ENCODE results near the gene SRGAP1.

The SRGAP1 gene

GRCh38 chr12:64137117-64137516, 292.6 kb downstream of the SRGAP1 start:
- Histone ChIP-seq H3K18ac (ENCODE audit: low read length) (no peak overlapping the region), H3K79me1 (ENCODE audit: low read depth, low read length) (no peaks in the 10 kb centered on the region), H2AFZ (ENCODE audit: low read length) (no peak overlapping the region), H3K27ac (replicated peaks; ENCODE audit: low read length) (no peak overlapping the region), H2BK12ac (ENCODE audit: low read length) (no peak overlapping the region), H3K9me3 (replicated peaks in 1 of 2; ENCODE audit: control insufficient read depth in 2 of 2, insufficient read depth in 1 of 2, low read depth in 1 of 2, low read length in 2 of 2) (peaks cover 0 to 19% of the 10 kb centered on the region in 2 donors), H3K36me3 (replicated peaks in 1 of 2; ENCODE audit: control insufficient read depth in 2 of 2, insufficient read depth in 2 of 2, low read length in 2 of 2) (peaks cover 0 to 60% of the 10 kb centered on the region in 2 donors), H3K14ac (ENCODE audit: low read length) (no peak overlapping the region), H3K4ac (ENCODE audit: low read length) (no peak overlapping the region), H4K91ac (ENCODE audit: low read depth, low read length, poor library complexity) (no peak overlapping the region), H3K9ac (ENCODE audit: low read depth, low read length, poor library complexity) (no peak overlapping the region), H2BK15ac (ENCODE audit: low read length) (no peak overlapping the region), H4K8ac (ENCODE audit: low read depth, low read length) (no peak overlapping the region), H2BK120ac (ENCODE audit: low read depth, low read length) (no peak overlapping the region), H2AK5ac (ENCODE audit: low read depth, low read length) (no peak overlapping the region), H3K4me3 (ENCODE audit: low read length in 2 of 2) (no peak overlapping the region), H3K4me1 (ENCODE audit: control insufficient read depth in 2 of 2, insufficient read depth in 1 of 2, low read depth in 1 of 2, low read length in 2 of 2) (no peaks in the 10 kb centered on the region), H3K4me2 (ENCODE audit: insufficient read depth, low read length, poor library complexity, severe bottlenecking) (no peak overlapping the region), H2BK5ac (ENCODE audit: low read length) (no peak overlapping the region), H3K27me3 (ENCODE audit: control insufficient read depth in 3 of 3, insufficient read depth in 3 of 3, low read depth in 1 of 3, low read length in 3 of 3) (no peaks in the 10 kb centered on the region), H3K23ac (ENCODE audit: low read depth, low read length, poor library complexity) (no peak overlapping the region)
- DNase-seq (ENCODE audit: low spot score), result no peak
- whole genome bisulfite sequencing, 2 donors (ENCODE audit: extremely low coverage in 2 of 2, insufficient read length in 2 of 2, insufficient replicate concordance in 1 of 2), result no CpG with 5 or more reads among the region's 6 CpGs

GRCh38 chr12:64139021-64139420, 294.5 kb downstream of the SRGAP1 start:
- no peaks in the 10 kb centered on the region for H3K79me1 ChIP-seq (ENCODE audit: low read depth, low read length)
- no peak overlapping the region for H3K9ac ChIP-seq (ENCODE audit: low read depth, low read length, poor library complexity)
- H3K4me2 ChIP-seq (ENCODE audit: insufficient read depth, low read length, poor library complexity, severe bottlenecking), result no peak overlapping the region
- no peak overlapping the region for H3K14ac ChIP-seq (ENCODE audit: low read length)
- no peak overlapping the region for H3K27ac ChIP-seq (replicated peaks; ENCODE audit: low read length)
- no peak overlapping the region for H3K18ac ChIP-seq (ENCODE audit: low read length)
- H2BK12ac ChIP-seq (ENCODE audit: low read length), result no peak overlapping the region
- H4K8ac ChIP-seq (ENCODE audit: low read depth, low read length), result no peak overlapping the region
- H3K4ac ChIP-seq (ENCODE audit: low read length), result no peak overlapping the region
- H2BK120ac ChIP-seq (ENCODE audit: low read depth, low read length), result no peak overlapping the region
- no peak for DNase-seq (ENCODE audit: low spot score)
- peaks cover 4 to 67% of the 10 kb centered on the region in 2 donors for H3K36me3 ChIP-seq (replicated peaks in 1 of 2; ENCODE audit: control insufficient read depth in 2 of 2, insufficient read depth in 2 of 2, low read length in 2 of 2)
- no peak overlapping the region for H3K4me3 ChIP-seq (ENCODE audit: low read length in 2 of 2)
- H2BK5ac ChIP-seq (ENCODE audit: low read length), result no peak overlapping the region
- no CpG with 5 or more reads among the region's 1 CpG for WGBS, 2 donors (ENCODE audit: extremely low coverage in 2 of 2, insufficient read length in 2 of 2, insufficient replicate concordance in 1 of 2)
- H2AK5ac ChIP-seq (ENCODE audit: low read depth, low read length), result no peak overlapping the region
- H3K4me1 ChIP-seq (ENCODE audit: control insufficient read depth in 2 of 2, insufficient read depth in 1 of 2, low read depth in 1 of 2, low read length in 2 of 2), result no peaks in the 10 kb centered on the region
- H2BK15ac ChIP-seq (ENCODE audit: low read length), result no peak overlapping the region
- no peak overlapping the region for H2AFZ ChIP-seq (ENCODE audit: low read length)
- no peak overlapping the region for H4K91ac ChIP-seq (ENCODE audit: low read depth, low read length, poor library complexity)
- H3K9me3 ChIP-seq (replicated peaks in 1 of 2; ENCODE audit: control insufficient read depth in 2 of 2, insufficient read depth in 1 of 2, low read depth in 1 of 2, low read length in 2 of 2), result peaks cover 0 to 8% of the 10 kb centered on the region in 2 donors
- H3K27me3 ChIP-seq (ENCODE audit: control insufficient read depth in 3 of 3, insufficient read depth in 3 of 3, low read depth in 1 of 3, low read length in 3 of 3), result no peaks in the 10 kb centered on the region
- H3K23ac ChIP-seq (ENCODE audit: low read depth, low read length, poor library complexity), result no peak overlapping the region

GRCh38 chr12:64142382-64142781, 297.9 kb downstream of the SRGAP1 start:
- Histone ChIP-seq H3K4me3 (ENCODE audit: low read length in 2 of 2) (no peak overlapping the region), H2AK5ac (ENCODE audit: low read depth, low read length) (no peak overlapping the region), H3K9me3 (replicated peaks in 1 of 2; ENCODE audit: control insufficient read depth in 2 of 2, insufficient read depth in 1 of 2, low read depth in 1 of 2, low read length in 2 of 2) (peaks cover 0 to 4% of the 10 kb centered on the region in 2 donors), H3K4me2 (ENCODE audit: insufficient read depth, low read length, poor library complexity, severe bottlenecking) (no peak overlapping the region), H2AFZ (ENCODE audit: low read length) (no peak overlapping the region), H3K18ac (ENCODE audit: low read length) (no peak overlapping the region), H3K9ac (ENCODE audit: low read depth, low read length, poor library complexity) (no peak overlapping the region), H3K4me1 (ENCODE audit: control insufficient read depth in 2 of 2, insufficient read depth in 1 of 2, low read depth in 1 of 2, low read length in 2 of 2) (peaks cover 0 to 2% of the 10 kb centered on the region in 2 donors), H3K14ac (ENCODE audit: low read length) (no peak overlapping the region), H3K23ac (ENCODE audit: low read depth, low read length, poor library complexity) (no peak overlapping the region), H3K27me3 (ENCODE audit: control insufficient read depth in 3 of 3, insufficient read depth in 3 of 3, low read depth in 1 of 3, low read length in 3 of 3) (no peaks in the 10 kb centered on the region), H3K27ac (replicated peaks; ENCODE audit: low read length) (no peak overlapping the region), H4K91ac (ENCODE audit: low read depth, low read length, poor library complexity) (no peak overlapping the region), H2BK12ac (ENCODE audit: low read length) (no peak overlapping the region), H4K8ac (ENCODE audit: low read depth, low read length) (no peak overlapping the region), H3K4ac (ENCODE audit: low read length) (no peak overlapping the region), H2BK5ac (ENCODE audit: low read length) (no peak overlapping the region), H2BK120ac (ENCODE audit: low read depth, low read length) (no peak overlapping the region), H3K36me3 (replicated peaks in 1 of 2; ENCODE audit: control insufficient read depth in 2 of 2, insufficient read depth in 2 of 2, low read length in 2 of 2) (peaks cover 4 to 68% of the 10 kb centered on the region in 2 donors), H3K79me1 (ENCODE audit: low read depth, low read length) (no peaks in the 10 kb centered on the region), H2BK15ac (ENCODE audit: low read length) (no peak overlapping the region)
- WGBS, 2 donors (ENCODE audit: extremely low coverage in 2 of 2, insufficient read length in 2 of 2, insufficient replicate concordance in 1 of 2), result no CpG with 5 or more reads among the region's 7 CpGs
- no peak for DNase-seq (ENCODE audit: low spot score)

- Histone ChIP-seq H3K4ac (ENCODE audit: low read length) (no peak overlapping the region), H3K27ac (replicated peaks; ENCODE audit: low read length) (no peak overlapping the region), H3K4me1 (ENCODE audit: control insufficient read depth in 2 of 2, insufficient read depth in 1 of 2, low read depth in 1 of 2, low read length in 2 of 2) (peaks cover 0 to 2% of the 10 kb centered on the region in 2 donors), H2AFZ (ENCODE audit: low read length) (no peak overlapping the region), H2BK120ac (ENCODE audit: low read depth, low read length) (no peak overlapping the region), H2BK15ac (ENCODE audit: low read length) (no peak overlapping the region), H2BK12ac (ENCODE audit: low read length) (no peak overlapping the region), H4K8ac (ENCODE audit: low read depth, low read length) (no peak overlapping the region), H4K91ac (ENCODE audit: low read depth, low read length, poor library complexity) (no peak overlapping the region), H3K9me3 (replicated peaks in 1 of 2; ENCODE audit: control insufficient read depth in 2 of 2, insufficient read depth in 1 of 2, low read depth in 1 of 2, low read length in 2 of 2) (peaks cover 0 to 4% of the 10 kb centered on the region in 2 donors), H3K18ac (ENCODE audit: low read length) (no peak overlapping the region), H3K14ac (ENCODE audit: low read length) (no peak overlapping the region), H3K27me3 (ENCODE audit: control insufficient read depth in 3 of 3, insufficient read depth in 3 of 3, low read depth in 1 of 3, low read length in 3 of 3) (no peaks in the 10 kb centered on the region), H3K9ac (ENCODE audit: low read depth, low read length, poor library complexity) (no peak overlapping the region), H3K36me3 (replicated peaks in 1 of 2; ENCODE audit: control insufficient read depth in 2 of 2, insufficient read depth in 2 of 2, low read length in 2 of 2) (peaks cover 4 to 65% of the 10 kb centered on the region in 2 donors), H3K23ac (ENCODE audit: low read depth, low read length, poor library complexity) (no peak overlapping the region), H2BK5ac (ENCODE audit: low read length) (no peak overlapping the region), H3K4me2 (ENCODE audit: insufficient read depth, low read length, poor library complexity, severe bottlenecking) (no peak overlapping the region), H3K79me1 (ENCODE audit: low read depth, low read length) (no peaks in the 10 kb centered on the region), H2AK5ac (ENCODE audit: low read depth, low read length) (no peak overlapping the region), H3K4me3 (ENCODE audit: low read length in 2 of 2) (no peak overlapping the region)
- WGBS, 2 donors (ENCODE audit: extremely low coverage in 2 of 2, insufficient read length in 2 of 2, insufficient replicate concordance in 1 of 2), result no CpG with 5 or more reads among the region's 7 CpGs
- DNase-seq (ENCODE audit: low spot score), result no peak
Observed at GRCh38 chr12:64142784-64143183, 298.3 kb downstream of the SRGAP1 start.

Data from neuronal stem cell (in vitro differentiated cells).